ENCODE data around the gene CLEC2B.

Gene CLEC2B

DNA sequence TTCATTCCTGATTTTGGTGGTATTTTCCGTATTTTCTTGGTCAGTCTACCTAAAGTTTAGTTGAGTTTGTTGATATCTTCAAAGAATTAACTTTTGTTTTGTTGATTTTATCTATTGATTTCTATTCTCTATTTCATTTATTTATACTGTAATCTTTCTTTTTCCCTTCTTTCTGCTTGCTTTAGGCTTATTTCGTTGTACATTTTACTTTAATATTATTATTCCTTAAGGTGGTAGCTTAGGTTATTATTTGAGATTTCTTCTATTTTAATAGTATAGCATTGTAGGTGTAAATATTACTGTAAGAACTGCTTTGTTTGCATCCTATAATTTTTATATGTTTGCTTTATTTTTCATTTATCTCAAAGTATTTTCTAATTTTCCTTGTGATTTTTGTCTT lies 63.3 kb downstream of the CLEC2B start:
- DNase-seq: no peak

Measured in activated CD4-positive, alpha-beta T cell treated with anti-CD3 and anti-CD28 coated beads, Interleukin-2, amount 50 U/mL, for 1 hour (primary cell).